Choroid plexus epithelial cell (primary cell): ENCODE measurements around the gene SF3B3.

Experiments used
- DNase-seq: peaks from one replicate; pipeline ENCODE4 v3.0.0-alpha.2; 2010; ENCODE audit warnings: low read depth
- H3K4me3 ChIP-seq: 2 replicates; pipeline ENCODE4 v1.5.1; 2011; ENCODE audit warnings: low read depth, mild to moderate bottlenecking, control low read depth, low read length, moderate library complexity
- TF ChIP-seq, protein P1 (sequence below): conservative IDR thresholded peaks from 2 replicates; pipeline ENCODE4 v1.5.1; 2011; ENCODE audit warnings: low read depth, mild to moderate bottlenecking, control low read depth, inconsistent platforms, low read length, moderate library complexity

The SF3B3 gene

DNA sequence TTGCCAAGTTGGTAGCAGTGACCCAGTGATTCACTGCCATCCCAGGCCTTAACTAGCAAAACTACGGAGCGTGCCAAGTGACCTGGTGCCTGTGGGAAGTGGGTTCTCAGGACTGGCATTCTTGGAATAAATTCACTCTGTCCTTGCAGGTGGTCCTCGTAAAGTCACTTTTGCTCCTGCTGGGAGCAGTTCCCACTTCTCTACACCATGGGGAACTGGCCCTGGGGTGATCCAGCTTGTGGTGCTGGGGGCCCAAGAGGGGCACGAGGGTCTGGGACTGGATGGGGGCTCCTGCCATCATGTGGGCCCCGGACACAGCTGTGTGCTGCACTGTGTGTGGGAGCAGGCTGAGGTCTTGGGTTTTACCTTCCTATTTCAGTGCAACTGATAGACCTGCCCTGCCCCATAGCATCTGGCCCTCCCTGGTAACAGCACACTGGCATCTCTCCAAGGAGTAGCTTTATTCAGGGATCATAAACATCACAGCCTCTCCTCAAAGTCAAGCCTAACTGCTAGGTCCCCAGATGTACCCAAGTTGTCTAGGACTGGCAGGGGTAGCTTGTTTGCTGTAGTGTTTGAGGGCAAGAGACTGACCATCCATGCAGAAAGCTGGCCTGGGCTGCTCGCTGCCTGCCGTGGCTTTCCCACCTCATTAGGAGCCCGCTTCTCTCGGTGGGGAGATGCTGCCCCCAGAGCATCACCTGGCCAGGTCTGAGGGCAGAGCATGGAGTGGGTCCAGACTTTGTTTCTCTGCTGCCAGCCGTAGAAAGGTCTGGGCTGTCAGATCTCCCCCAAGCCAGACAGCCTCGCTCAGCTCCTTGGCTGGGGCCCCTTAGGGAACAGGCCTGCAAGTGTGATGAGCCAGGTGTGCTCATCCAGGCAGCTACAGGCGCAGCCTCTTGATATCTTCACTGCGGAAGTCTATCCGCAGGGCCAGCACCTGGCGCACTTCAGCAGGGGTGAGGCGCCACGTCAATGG is 43.2 kb upstream of the SF3B3 start:
- TF ChIP-seq, protein P1, sequence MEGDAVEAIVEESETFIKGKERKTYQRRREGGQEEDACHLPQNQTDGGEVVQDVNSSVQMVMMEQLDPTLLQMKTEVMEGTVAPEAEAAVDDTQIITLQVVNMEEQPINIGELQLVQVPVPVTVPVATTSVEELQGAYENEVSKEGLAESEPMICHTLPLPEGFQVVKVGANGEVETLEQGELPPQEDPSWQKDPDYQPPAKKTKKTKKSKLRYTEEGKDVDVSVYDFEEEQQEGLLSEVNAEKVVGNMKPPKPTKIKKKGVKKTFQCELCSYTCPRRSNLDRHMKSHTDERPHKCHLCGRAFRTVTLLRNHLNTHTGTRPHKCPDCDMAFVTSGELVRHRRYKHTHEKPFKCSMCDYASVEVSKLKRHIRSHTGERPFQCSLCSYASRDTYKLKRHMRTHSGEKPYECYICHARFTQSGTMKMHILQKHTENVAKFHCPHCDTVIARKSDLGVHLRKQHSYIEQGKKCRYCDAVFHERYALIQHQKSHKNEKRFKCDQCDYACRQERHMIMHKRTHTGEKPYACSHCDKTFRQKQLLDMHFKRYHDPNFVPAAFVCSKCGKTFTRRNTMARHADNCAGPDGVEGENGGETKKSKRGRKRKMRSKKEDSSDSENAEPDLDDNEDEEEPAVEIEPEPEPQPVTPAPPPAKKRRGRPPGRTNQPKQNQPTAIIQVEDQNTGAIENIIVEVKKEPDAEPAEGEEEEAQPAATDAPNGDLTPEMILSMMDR, result no peak

DNA sequence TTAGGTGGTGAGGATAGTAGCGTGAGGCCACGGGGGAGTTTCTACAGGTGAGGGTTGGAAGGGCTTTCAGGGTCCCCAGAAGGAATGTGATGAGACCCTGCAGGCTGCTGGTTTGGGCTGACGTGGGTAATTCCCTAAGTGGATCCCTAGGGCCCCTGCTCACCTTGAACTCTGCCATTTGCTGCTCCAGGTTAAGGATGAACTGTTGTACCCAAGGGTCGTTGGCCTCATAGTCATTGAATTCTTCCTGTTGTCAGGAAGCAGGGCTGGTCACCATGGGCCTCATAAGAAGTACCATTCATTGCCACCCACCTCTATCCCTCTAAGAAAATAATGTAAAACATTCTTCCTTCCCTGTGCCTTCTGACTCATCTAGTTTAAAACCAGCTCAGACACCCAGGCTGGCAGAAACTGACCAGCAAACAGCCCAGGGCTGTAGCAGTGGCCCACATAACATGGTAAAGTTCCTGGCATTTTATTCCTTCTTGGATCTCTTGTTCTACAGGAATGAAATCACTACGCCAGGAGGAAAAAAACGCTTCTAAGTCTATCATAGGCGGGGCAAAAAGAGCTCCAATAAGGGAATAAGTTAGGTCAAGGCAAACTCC is 41.6 kb upstream of the SF3B3 start:
- TF ChIP-seq, protein P1, result no peak
- H3K4me3 ChIP-seq, result no peak overlapping the region
- DNase-seq, result no peak

More for the DNA sequence above, 43.2 kb upstream of the SF3B3 start:
- H3K4me3 ChIP-seq, result no peak overlapping the region
- no peak for DNase-seq

DNA sequence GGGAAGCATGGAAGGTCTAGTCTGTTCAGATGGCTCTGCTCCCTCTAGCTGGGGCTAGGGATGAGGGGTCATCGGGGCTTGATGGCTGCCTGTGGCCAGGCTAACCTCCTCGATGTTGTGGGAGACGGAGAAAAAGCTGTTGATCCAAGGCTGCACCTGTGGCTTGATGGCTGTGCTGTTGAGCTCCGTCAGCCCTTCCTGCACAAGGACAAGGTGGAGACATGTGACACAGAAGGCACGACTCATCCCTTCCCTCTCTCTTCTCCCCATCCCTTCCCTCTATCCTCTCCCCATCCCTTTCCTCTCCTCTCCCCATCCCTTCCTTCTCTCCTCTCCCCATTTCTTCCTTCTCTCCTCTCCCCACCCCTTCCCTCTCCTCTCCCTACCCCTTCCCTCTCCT is 41.0 kb upstream of the SF3B3 start:
- no peak overlapping the region for H3K4me3 ChIP-seq
- no peak for DNase-seq
- TF ChIP-seq, protein P1, result no peak

DNA sequence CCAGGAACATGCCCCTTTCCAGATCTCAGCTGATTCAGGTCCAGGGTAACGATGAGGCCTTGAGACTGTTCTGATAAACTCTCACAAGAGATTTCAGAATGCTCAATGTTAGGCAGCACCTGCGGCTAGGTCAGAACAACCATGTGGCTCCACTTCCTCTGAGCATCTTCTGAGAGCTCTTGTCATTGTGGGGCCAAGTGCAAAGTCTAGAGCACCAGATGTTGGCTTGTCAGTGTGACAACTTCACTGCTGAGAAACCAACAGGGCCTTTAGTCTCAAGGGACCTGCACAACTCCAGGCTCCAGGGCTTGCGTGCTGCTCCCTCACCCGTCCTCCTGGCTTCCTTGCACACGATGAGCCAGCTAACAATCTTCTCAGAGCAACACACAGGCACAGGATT is 40.2 kb upstream of the SF3B3 start:
- no peak for DNase-seq
- TF ChIP-seq, protein P1, result no peak
- no peak overlapping the region for H3K4me3 ChIP-seq

DNA sequence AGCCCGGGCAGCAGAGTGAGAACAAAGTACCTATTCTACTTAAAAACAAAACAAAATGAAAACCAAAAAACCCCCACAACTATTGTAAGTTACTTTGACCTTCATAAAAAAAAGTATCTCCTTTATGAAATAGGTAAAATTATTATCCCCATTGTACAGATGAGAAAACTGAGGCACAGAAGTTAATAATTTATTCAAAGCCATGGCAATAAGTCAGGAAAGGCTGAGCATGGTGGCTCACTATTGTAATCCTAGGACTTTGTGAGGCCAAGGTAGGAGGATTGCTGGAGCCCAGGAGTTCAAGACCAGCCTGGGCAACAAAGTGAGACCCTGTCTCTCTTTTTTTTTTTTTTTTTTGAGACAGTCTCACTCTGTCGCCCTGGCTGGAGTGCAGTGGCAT is 38.7 kb upstream of the SF3B3 start:
- TF ChIP-seq, protein P1, result no peak
- no peak for DNase-seq
- H3K4me3 ChIP-seq, result no peak overlapping the region

DNA sequence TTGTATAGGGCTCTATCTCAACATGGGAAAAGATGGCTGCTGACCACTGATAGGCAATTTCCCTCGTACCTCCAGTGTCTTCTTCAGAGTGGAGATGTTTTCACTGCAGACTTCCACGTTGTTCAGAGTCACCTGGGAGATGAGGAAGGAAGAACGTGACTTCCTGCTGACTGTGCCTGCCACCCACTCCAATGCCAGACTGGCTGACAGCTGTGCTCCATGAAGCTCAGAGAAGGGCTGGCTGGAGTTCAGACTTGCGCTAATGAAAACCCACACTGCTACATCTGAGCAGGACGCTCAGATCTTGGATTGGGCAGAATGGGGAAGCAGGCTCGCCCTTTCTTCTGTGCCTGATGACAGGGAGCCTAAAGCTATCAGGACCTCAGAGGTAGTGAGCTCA is 33.4 kb upstream of the SF3B3 start:
- H3K4me3 ChIP-seq, result no peak overlapping the region
- DNase-seq, result no peak
- TF ChIP-seq, protein P1, result no peak
